ENCODE results near the gene KCNAB2. TPM values are rescaled to one million over a fixed set of nuclear protein-coding genes. Genes with fewer than 3 reads are reported as not detected.
A peak's percentile ranks its signal among the peaks of the same experiment; 100 is the strongest.
"Not testable (repeated sequence)": the region's sequence is repeated elsewhere in the genome, so short reads cannot be mapped to it uniquely, and the experiment has no call there.

KCNAB2 gene
- total RNA-seq, 1 donor from 2014 or later: 261 TPM

GRCh38 chr1:6044481-6045109, 1.1 kb upstream of the KCNAB2 start:
- Mint-ChIP-seq H3K4me3 (no peak overlapping the region), H3K4me1 (peaks cover 4% of the 10 kb centered on the region), H3K36me3 (ENCODE audit: low read depth) (peaks cover 44% of the 10 kb centered on the region), H3K27me3 (no peaks in the 10 kb centered on the region), H3K27ac (peak overlapping the region; percentile 45), H3K9me3 (no peaks in the 10 kb centered on the region)
- intact Hi-C loops (cut with micrococcal nuclease): no loop called here
- no peak for DNase-seq

GRCh38 chr1:6045110-6045502, 582 bp upstream of the KCNAB2 start:
- Mint-ChIP-seq H3K4me3 (no peak overlapping the region), H3K4me1 (peaks cover 4% of the 10 kb centered on the region), H3K9me3 (no peaks in the 10 kb centered on the region), H3K27me3 (no peaks in the 10 kb centered on the region), H3K36me3 (ENCODE audit: low read depth) (peaks cover 44% of the 10 kb centered on the region), H3K27ac (no peak overlapping the region)
- intact Hi-C loops (cut with micrococcal nuclease): no loop called here
- DNase-seq: no peak

- no peak for DNase-seq
- Mint-ChIP-seq H3K27me3 (no peaks in the 10 kb centered on the region), H3K36me3 (ENCODE audit: low read depth) (peaks cover 47% of the 10 kb centered on the region), H3K4me1 (peaks cover 4% of the 10 kb centered on the region), H3K27ac (no peak overlapping the region), H3K9me3 (no peaks in the 10 kb centered on the region), H3K4me3 (no peak overlapping the region)
- intact Hi-C loops (cut with micrococcal nuclease): no loop called here
These were observed 591 bp downstream of the KCNAB2 start for GRCh38 chr1:6046279-6046678.

- H3K36me3 Mint-ChIP-seq (ENCODE audit: low read depth): peaks cover 42% of the 10 kb centered on the region
- peaks cover 5% of the 10 kb centered on the region for H3K4me1 Mint-ChIP-seq
- no peak for DNase-seq
- H3K27ac Mint-ChIP-seq: no peak overlapping the region
- H3K9me3 Mint-ChIP-seq: no peaks in the 10 kb centered on the region
- intact Hi-C loops (cut with micrococcal nuclease): no loop called here
- H3K27me3 Mint-ChIP-seq: no peaks in the 10 kb centered on the region
- H3K4me3 Mint-ChIP-seq: no peak overlapping the region
These were observed 2.6 kb downstream of the KCNAB2 start for GRCh38 chr1:6048179-6048867.

- DNase-seq: no peak
- Mint-ChIP-seq H3K4me3 (no peak overlapping the region), H3K27ac (no peak overlapping the region), H3K36me3 (ENCODE audit: low read depth) (peaks cover 41% of the 10 kb centered on the region), H3K27me3 (no peaks in the 10 kb centered on the region), H3K9me3 (no peaks in the 10 kb centered on the region), H3K4me1 (peaks cover 5% of the 10 kb centered on the region)
- intact Hi-C loops (cut with micrococcal nuclease): no loop called here
These were observed 3.7 kb downstream of the KCNAB2 start for GRCh38 chr1:6049419-6049818.

GRCh38 chr1:6051423-6051822, 5.7 kb downstream of the KCNAB2 start:
- peaks cover 5% of the 10 kb centered on the region for H3K4me1 Mint-ChIP-seq
- H3K4me3 Mint-ChIP-seq: no peak overlapping the region
- intact Hi-C loops (cut with micrococcal nuclease): no loop called here
- peaks cover 33% of the 10 kb centered on the region for H3K36me3 Mint-ChIP-seq (ENCODE audit: low read depth)
- no peaks in the 10 kb centered on the region for H3K27me3 Mint-ChIP-seq
- no peaks in the 10 kb centered on the region for H3K9me3 Mint-ChIP-seq
- H3K27ac Mint-ChIP-seq: no peak overlapping the region
- no peak for DNase-seq

GRCh38 chr1:6052543-6053205, 7.0 kb downstream of the KCNAB2 start:
- H3K9me3 Mint-ChIP-seq: no peaks in the 10 kb centered on the region
- intact Hi-C loops (cut with micrococcal nuclease): no loop called here
- H3K27me3 Mint-ChIP-seq: no peaks in the 10 kb centered on the region
- H3K4me1 Mint-ChIP-seq: peaks cover 9% of the 10 kb centered on the region
- H3K36me3 Mint-ChIP-seq (ENCODE audit: low read depth): peaks cover 34% of the 10 kb centered on the region
- no peak overlapping the region for H3K27ac Mint-ChIP-seq
- peak; percentile 85 for DNase-seq
- no peak overlapping the region for H3K4me3 Mint-ChIP-seq

- no peak overlapping the region for H3K4me3 Mint-ChIP-seq
- peaks cover 37% of the 10 kb centered on the region for H3K36me3 Mint-ChIP-seq (ENCODE audit: low read depth)
- no peaks in the 10 kb centered on the region for H3K27me3 Mint-ChIP-seq
- H3K4me1 Mint-ChIP-seq: peaks cover 11% of the 10 kb centered on the region
- peak overlapping the region; percentile 8 for H3K27ac Mint-ChIP-seq
- intact Hi-C loops (cut with micrococcal nuclease): no loop called here
- no peak for DNase-seq
- H3K9me3 Mint-ChIP-seq: no peaks in the 10 kb centered on the region
These were observed 7.5 kb downstream of the KCNAB2 start for GRCh38 chr1:6053206-6053546.

GRCh38 chr1:6054596-6054995, 8.9 kb downstream of the KCNAB2 start:
- H3K4me3 Mint-ChIP-seq: no peak overlapping the region

GRCh38 chr1:6056572-6056948, 10.9 kb downstream of the KCNAB2 start:
- H3K27ac Mint-ChIP-seq: no peak overlapping the region
- DNase-seq: no peak
- no peaks in the 10 kb centered on the region for H3K9me3 Mint-ChIP-seq
- H3K4me3 Mint-ChIP-seq: no peak overlapping the region
- H3K36me3 Mint-ChIP-seq (ENCODE audit: low read depth): peaks cover 37% of the 10 kb centered on the region
- peaks cover 10% of the 10 kb centered on the region for H3K4me1 Mint-ChIP-seq
- intact Hi-C loops (cut with micrococcal nuclease): no loop called here
- no peaks in the 10 kb centered on the region for H3K27me3 Mint-ChIP-seq

More at GRCh38 chr1:6054596-6054995, 8.9 kb downstream of the KCNAB2 start:
- no peak for DNase-seq
- Mint-ChIP-seq H3K4me1 (peaks cover 10% of the 10 kb centered on the region), H3K36me3 (ENCODE audit: low read depth) (peaks cover 39% of the 10 kb centered on the region), H3K27ac (no peak overlapping the region), H3K27me3 (no peaks in the 10 kb centered on the region), H3K9me3 (no peaks in the 10 kb centered on the region)
- intact Hi-C loops (cut with micrococcal nuclease): no loop called here

GRCh38 chr1:6057170-6057845, 11.6 kb downstream of the KCNAB2 start:
- Mint-ChIP-seq H3K27ac (no peak overlapping the region), H3K36me3 (ENCODE audit: low read depth) (peaks cover 39% of the 10 kb centered on the region), H3K9me3 (no peaks in the 10 kb centered on the region), H3K4me3 (no peak overlapping the region), H3K27me3 (no peaks in the 10 kb centered on the region), H3K4me1 (peaks cover 10% of the 10 kb centered on the region)
- intact Hi-C loops (cut with micrococcal nuclease): no loop called here
- no peak for DNase-seq

- Mint-ChIP-seq H3K4me1 (peaks cover 7% of the 10 kb centered on the region), H3K27ac (no peak overlapping the region), H3K9me3 (no peaks in the 10 kb centered on the region), H3K36me3 (ENCODE audit: low read depth) (peaks cover 28% of the 10 kb centered on the region), H3K4me3 (no peak overlapping the region), H3K27me3 (no peaks in the 10 kb centered on the region)
- intact Hi-C loops (cut with micrococcal nuclease): no loop called here
- no peak for DNase-seq
These were observed 14.2 kb downstream of the KCNAB2 start for GRCh38 chr1:6059866-6060265.

GRCh38 chr1:6062670-6063069, 17.0 kb downstream of the KCNAB2 start:
- peaks cover 4% of the 10 kb centered on the region for H3K4me1 Mint-ChIP-seq
- no peak for DNase-seq
- intact Hi-C loops (cut with micrococcal nuclease): no loop called here
- no peaks in the 10 kb centered on the region for H3K9me3 Mint-ChIP-seq
- H3K4me3 Mint-ChIP-seq: no peak overlapping the region
- peaks cover 23% of the 10 kb centered on the region for H3K36me3 Mint-ChIP-seq (ENCODE audit: low read depth)
- H3K27me3 Mint-ChIP-seq: no peaks in the 10 kb centered on the region
- no peak overlapping the region for H3K27ac Mint-ChIP-seq

GRCh38 chr1:6063532-6064053, 17.9 kb downstream of the KCNAB2 start:
- H3K27me3 Mint-ChIP-seq; DNase-seq; H3K9me3 Mint-ChIP-seq; H3K4me3 Mint-ChIP-seq; intact Hi-C loops (cut with micrococcal nuclease); H3K4me1 Mint-ChIP-seq; H3K27ac Mint-ChIP-seq: not testable (repeated sequence)
- H3K36me3 Mint-ChIP-seq (ENCODE audit: low read depth): peaks cover 19% of the 10 kb centered on the region
